Loucy (cell line): Measurements from ENCODE around the gene SCIN.

Experiments
- CTCF ChIP-seq: fragments of 200-600 bp; sonication (generic); conservative IDR thresholded peaks from 2 replicates; pipeline ENCODE4 v1.5.1; 2014; ENCODE audit warnings: mild to moderate bottlenecking, antibody characterized with exemption, low read length
- EZH2phosphoT487 ChIP-seq: fragments of 200-600 bp; IDR thresholded peaks from 2 replicates; pipeline ENCODE4 v1.6.1; 2018; ENCODE audit warnings: antibody characterized with exemption, mild to moderate bottlenecking, moderate library complexity, borderline replicate concordance

- TF ChIP-seq CTCF (no peak), EZH2phosphoT487 (no peak)
These were observed 125.4 kb downstream of the SCIN start for GRCh38 chr7:12695965-12696364.
